Osteoblast (primary cell): ENCODE data around the gene TNFRSF1A. TPM values are rescaled to one million over a fixed set of nuclear protein-coding genes. Genes with fewer than 3 reads are reported as not detected.

Experiments
- DNase-seq: peaks from one replicate; pipeline ENCODE4 v3.0.0; 2011; ENCODE audit warnings: low spot score, mixed read lengths; ENCODE audit not compliant: insufficient read length; ENCODE audit errors: missing footprints
- H2AFZ ChIP-seq: 2 replicates; pipeline ENCODE4 v1.6.0; 2011; ENCODE audit warnings: mild to moderate bottlenecking, low read length
- H3K27ac ChIP-seq: 2 replicates; pipeline ENCODE4 v1.5.1; 2011; ENCODE audit warnings: mild to moderate bottlenecking, low read depth, low read length, moderate library complexity
- H3K27me3 ChIP-seq: 2 replicates; pipeline ENCODE4 v1.6.0; 2012; ENCODE audit warnings: mild to moderate bottlenecking, control low read depth, inconsistent platforms, low read length, moderate library complexity; ENCODE audit not compliant: insufficient read depth
- H3K36me3 ChIP-seq: 2 replicates; pipeline ENCODE4 v1.5.1; 2011; ENCODE audit warnings: mild to moderate bottlenecking, low read length, control low read depth, moderate library complexity; ENCODE audit not compliant: insufficient read depth
- H3K4me1 ChIP-seq: 2 replicates; pipeline ENCODE4 v1.5.1; 2011; ENCODE audit warnings: mild to moderate bottlenecking, low read length, control low read depth, moderate library complexity; ENCODE audit not compliant: insufficient read depth
- H3K4me2 ChIP-seq: 2 replicates; pipeline ENCODE4 v1.6.0; 2011; ENCODE audit warnings: mild to moderate bottlenecking, low read length; ENCODE audit not compliant: insufficient read depth
- H3K4me3 ChIP-seq: fragments of 200-600 bp; sonication (generic); 3 replicates; pipeline ENCODE4 v1.5.1; 2012; ENCODE audit warnings: mild to moderate bottlenecking, low read length, inconsistent platforms; ENCODE audit not compliant: insufficient read depth
- H3K79me2 ChIP-seq: 2 replicates; pipeline ENCODE4 v1.6.0; 2012; ENCODE audit warnings: mild to moderate bottlenecking, low read length, control low read depth, inconsistent platforms; ENCODE audit not compliant: insufficient read depth
- H3K9me3 ChIP-seq: 2 replicates; pipeline ENCODE4 v1.5.1; 2011; ENCODE audit warnings: low read depth, low read length, control low read depth
- H4K20me1 ChIP-seq: 2 replicates; pipeline ENCODE4 v1.6.0; 2012; ENCODE audit warnings: mild to moderate bottlenecking, low read length, control low read depth; ENCODE audit not compliant: insufficient read depth
- total RNA-seq: library from RNA; depleted of rRNA; stranded (reverse); fragments of >200 nt; gene quantifications from 2 replicates; pipeline ENCODE4 v1.2.3, GENCODE V29; 2012
- TF ChIP-seq, protein P1 (sequence below): IDR thresholded peaks from 2 replicates; pipeline ENCODE4 v1.5.1; 2011; ENCODE audit warnings: mild to moderate bottlenecking, low read depth, low read length, moderate library complexity; ENCODE audit errors: extremely low read depth

Gene TNFRSF1A
- total RNA-seq, 1 donor: 228 TPM

DNA sequence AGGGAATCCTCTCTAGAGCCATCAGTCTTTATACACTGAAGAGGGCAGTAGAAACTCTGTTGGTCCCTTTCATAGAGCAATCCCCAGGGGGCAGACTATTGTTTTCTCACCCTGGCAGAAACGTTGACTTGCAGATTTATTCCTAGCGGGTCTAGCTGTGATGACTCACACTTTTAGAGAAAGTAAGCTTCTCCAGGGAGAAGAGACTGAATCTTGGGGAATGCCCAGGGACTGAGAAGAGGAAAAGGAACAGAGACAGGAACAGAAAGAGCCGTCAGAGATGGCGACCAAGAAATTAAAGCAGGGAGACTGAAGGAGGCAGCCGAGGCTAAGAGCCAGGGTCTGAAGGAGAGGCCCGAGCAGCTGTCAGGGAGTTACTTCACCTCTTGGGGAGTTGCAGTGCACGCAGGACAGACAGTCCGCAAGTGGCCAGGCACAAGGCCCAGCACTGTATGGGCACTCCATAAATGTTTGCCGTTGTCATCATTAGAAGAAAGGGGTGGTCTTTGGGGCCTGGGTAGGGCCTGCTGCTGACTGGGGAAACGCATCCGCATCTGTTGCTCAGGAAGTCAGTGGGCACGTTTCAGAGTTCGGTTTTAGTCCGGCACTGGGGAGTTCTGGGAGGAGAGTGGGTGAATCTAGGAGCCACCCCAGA is 18.4 kb downstream of the TNFRSF1A start:
- Histone ChIP-seq H3K4me2 (peak overlapping the region; percentile 47), H2AFZ (no peak overlapping the region), H3K4me1 (peaks cover 40% of the 10 kb centered on the region), H3K79me2 (peaks cover 11% of the 10 kb centered on the region), H4K20me1 (peaks cover 20% of the 10 kb centered on the region), H3K27ac (peak overlapping the region; percentile 72), H3K4me3 (peak overlapping the region; percentile 9), H3K9me3 (no peaks in the 10 kb centered on the region), H3K27me3 (no peaks in the 10 kb centered on the region), H3K36me3 (peaks cover 31% of the 10 kb centered on the region)
- DNase-seq: peak; percentile 99
- TF ChIP-seq, protein P1, sequence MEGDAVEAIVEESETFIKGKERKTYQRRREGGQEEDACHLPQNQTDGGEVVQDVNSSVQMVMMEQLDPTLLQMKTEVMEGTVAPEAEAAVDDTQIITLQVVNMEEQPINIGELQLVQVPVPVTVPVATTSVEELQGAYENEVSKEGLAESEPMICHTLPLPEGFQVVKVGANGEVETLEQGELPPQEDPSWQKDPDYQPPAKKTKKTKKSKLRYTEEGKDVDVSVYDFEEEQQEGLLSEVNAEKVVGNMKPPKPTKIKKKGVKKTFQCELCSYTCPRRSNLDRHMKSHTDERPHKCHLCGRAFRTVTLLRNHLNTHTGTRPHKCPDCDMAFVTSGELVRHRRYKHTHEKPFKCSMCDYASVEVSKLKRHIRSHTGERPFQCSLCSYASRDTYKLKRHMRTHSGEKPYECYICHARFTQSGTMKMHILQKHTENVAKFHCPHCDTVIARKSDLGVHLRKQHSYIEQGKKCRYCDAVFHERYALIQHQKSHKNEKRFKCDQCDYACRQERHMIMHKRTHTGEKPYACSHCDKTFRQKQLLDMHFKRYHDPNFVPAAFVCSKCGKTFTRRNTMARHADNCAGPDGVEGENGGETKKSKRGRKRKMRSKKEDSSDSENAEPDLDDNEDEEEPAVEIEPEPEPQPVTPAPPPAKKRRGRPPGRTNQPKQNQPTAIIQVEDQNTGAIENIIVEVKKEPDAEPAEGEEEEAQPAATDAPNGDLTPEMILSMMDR: peak; percentile 44

DNA sequence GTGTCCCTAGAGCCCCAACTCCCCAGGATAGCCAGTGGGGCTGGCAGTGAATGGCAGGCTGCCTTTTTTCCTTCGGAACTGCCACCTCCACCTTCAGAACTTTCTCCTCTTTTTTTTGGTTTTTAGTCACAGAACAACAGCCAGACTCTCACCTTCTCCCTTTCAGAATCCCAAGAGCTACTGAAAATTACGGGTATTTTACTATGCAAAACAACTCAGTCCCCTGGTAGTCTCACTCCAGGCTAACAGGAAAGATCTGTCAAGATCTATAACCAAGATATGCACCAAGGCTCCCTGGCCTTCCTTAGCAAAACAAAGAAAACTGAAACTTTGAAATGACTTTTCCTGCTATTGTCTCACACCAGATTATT is 18.9 kb downstream of the TNFRSF1A start:
- no peak overlapping the region for H3K4me3 ChIP-seq
- H3K27ac ChIP-seq: peak overlapping the region; percentile 72
- no peak for DNase-seq
- peaks cover 38% of the 10 kb centered on the region for H3K4me1 ChIP-seq
- no peaks in the 10 kb centered on the region for H3K27me3 ChIP-seq
- H3K36me3 ChIP-seq: peaks cover 26% of the 10 kb centered on the region
- H2AFZ ChIP-seq: no peak overlapping the region
- peak overlapping the region; percentile 47 for H3K4me2 ChIP-seq
- H4K20me1 ChIP-seq: peaks cover 17% of the 10 kb centered on the region
- TF ChIP-seq, protein P1: no peak
- H3K79me2 ChIP-seq: peaks cover 9% of the 10 kb centered on the region
- no peaks in the 10 kb centered on the region for H3K9me3 ChIP-seq

DNA sequence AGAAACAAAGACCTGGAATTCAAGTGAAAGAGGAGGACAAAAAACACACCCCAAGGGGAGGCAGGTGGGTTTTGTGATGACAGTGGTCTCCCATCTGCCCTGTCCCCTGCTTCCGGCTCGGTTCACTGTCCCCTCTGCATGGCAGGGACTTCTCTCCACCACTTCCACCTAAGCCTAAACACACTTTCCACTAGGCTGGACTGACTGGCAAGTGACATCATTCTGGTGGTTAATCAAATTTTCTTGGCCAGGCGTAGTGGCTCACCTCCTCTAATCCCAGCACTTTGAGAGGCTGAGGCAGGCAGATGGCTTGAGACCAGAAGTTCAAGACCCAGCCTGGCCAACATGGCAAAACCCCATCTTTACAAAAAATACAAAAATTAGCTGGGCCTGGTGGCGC is 19.5 kb downstream of the TNFRSF1A start:
- DNase-seq: peak; percentile 58
- H4K20me1 ChIP-seq: peaks cover 14% of the 10 kb centered on the region
- no peak overlapping the region for H2AFZ ChIP-seq
- H3K36me3 ChIP-seq: peaks cover 20% of the 10 kb centered on the region
- TF ChIP-seq, protein P1: no peak
- H3K27ac ChIP-seq: no peak overlapping the region
- no peak overlapping the region for H3K4me3 ChIP-seq
- H3K9me3 ChIP-seq: no peaks in the 10 kb centered on the region
- no peak overlapping the region for H3K4me2 ChIP-seq
- H3K4me1 ChIP-seq: peaks cover 35% of the 10 kb centered on the region
- H3K79me2 ChIP-seq: peaks cover 8% of the 10 kb centered on the region
- no peaks in the 10 kb centered on the region for H3K27me3 ChIP-seq

GRCh38 chr12:6321905-6322304 is 20.0 kb downstream of the TNFRSF1A start:
- Histone ChIP-seq H3K4me2 (no peak overlapping the region), H4K20me1 (peaks cover 12% of the 10 kb centered on the region), H3K4me1 (peaks cover 34% of the 10 kb centered on the region), H2AFZ (no peak overlapping the region), H3K27me3 (no peaks in the 10 kb centered on the region), H3K36me3 (peaks cover 18% of the 10 kb centered on the region), H3K27ac (no peak overlapping the region), H3K4me3 (no peak overlapping the region), H3K9me3 (no peaks in the 10 kb centered on the region), H3K79me2 (peaks cover 5% of the 10 kb centered on the region)
- DNase-seq: peak; percentile 44
- TF ChIP-seq, protein P1: no peak
